Osteoblast (primary cell): Measurements from ENCODE around the gene SPINK14. TPM values are rescaled to one million over a fixed set of nuclear protein-coding genes. Genes with fewer than 3 reads are reported as not detected.

Experiments used
- DNase-seq: peaks from one replicate; pipeline ENCODE4 v3.0.0; 2011; ENCODE audit warnings: low spot score, mixed read lengths; ENCODE audit not compliant: insufficient read length; ENCODE audit errors: missing footprints
- H2AFZ ChIP-seq: 2 replicates; pipeline ENCODE4 v1.6.0; 2011; ENCODE audit warnings: mild to moderate bottlenecking, low read length
- H3K27ac ChIP-seq: 2 replicates; pipeline ENCODE4 v1.5.1; 2011; ENCODE audit warnings: mild to moderate bottlenecking, low read depth, low read length, moderate library complexity
- H3K27me3 ChIP-seq: 2 replicates; pipeline ENCODE4 v1.6.0; 2012; ENCODE audit warnings: mild to moderate bottlenecking, control low read depth, inconsistent platforms, low read length, moderate library complexity; ENCODE audit not compliant: insufficient read depth
- H3K36me3 ChIP-seq: 2 replicates; pipeline ENCODE4 v1.5.1; 2011; ENCODE audit warnings: mild to moderate bottlenecking, low read length, control low read depth, moderate library complexity; ENCODE audit not compliant: insufficient read depth
- H3K4me1 ChIP-seq: 2 replicates; pipeline ENCODE4 v1.5.1; 2011; ENCODE audit warnings: mild to moderate bottlenecking, low read length, control low read depth, moderate library complexity; ENCODE audit not compliant: insufficient read depth
- H3K4me2 ChIP-seq: 2 replicates; pipeline ENCODE4 v1.6.0; 2011; ENCODE audit warnings: mild to moderate bottlenecking, low read length; ENCODE audit not compliant: insufficient read depth
- H3K4me3 ChIP-seq: fragments of 200-600 bp; sonication (generic); 3 replicates; pipeline ENCODE4 v1.5.1; 2012; ENCODE audit warnings: mild to moderate bottlenecking, low read length, inconsistent platforms; ENCODE audit not compliant: insufficient read depth
- H3K79me2 ChIP-seq: 2 replicates; pipeline ENCODE4 v1.6.0; 2012; ENCODE audit warnings: mild to moderate bottlenecking, low read length, control low read depth, inconsistent platforms; ENCODE audit not compliant: insufficient read depth
- H3K9me3 ChIP-seq: 2 replicates; pipeline ENCODE4 v1.5.1; 2011; ENCODE audit warnings: low read depth, low read length, control low read depth
- H4K20me1 ChIP-seq: 2 replicates; pipeline ENCODE4 v1.6.0; 2012; ENCODE audit warnings: mild to moderate bottlenecking, low read length, control low read depth; ENCODE audit not compliant: insufficient read depth
- CTCF ChIP-seq: IDR thresholded peaks from 2 replicates; pipeline ENCODE4 v1.5.1; 2011; ENCODE audit warnings: mild to moderate bottlenecking, low read depth, low read length, moderate library complexity; ENCODE audit errors: extremely low read depth
- total RNA-seq: library from RNA; depleted of rRNA; stranded (reverse); fragments of >200 nt; gene quantifications from 2 replicates; pipeline ENCODE4 v1.2.3, GENCODE V29; 2012

The SPINK14 gene
- total RNA-seq, 1 donor: not detected

GRCh38 chr5:148162038-148162437, 6.3 kb upstream of the SPINK14 start:
- TF ChIP-seq CTCF: no peak

GRCh38 chr5:148163345-148163744, 5.0 kb upstream of the SPINK14 start:
- Histone ChIP-seq H3K36me3 (no peaks in the 10 kb centered on the region), H3K9me3 (no peaks in the 10 kb centered on the region), H4K20me1 (no peaks in the 10 kb centered on the region), H3K27me3 (no peaks in the 10 kb centered on the region), H3K79me2 (no peaks in the 10 kb centered on the region), H2AFZ (no peak overlapping the region), H3K4me3 (no peak overlapping the region), H3K4me2 (no peak overlapping the region), H3K4me1 (no peaks in the 10 kb centered on the region), H3K27ac (no peak overlapping the region)
- TF ChIP-seq CTCF: no peak
- DNase-seq: no peak

More at GRCh38 chr5:148162038-148162437, 6.3 kb upstream of the SPINK14 start:
- Histone ChIP-seq H3K27me3 (no peaks in the 10 kb centered on the region), H4K20me1 (no peaks in the 10 kb centered on the region), H3K4me1 (no peaks in the 10 kb centered on the region), H3K27ac (no peak overlapping the region), H3K9me3 (no peaks in the 10 kb centered on the region), H3K36me3 (no peaks in the 10 kb centered on the region), H3K4me2 (no peak overlapping the region), H3K79me2 (no peaks in the 10 kb centered on the region), H3K4me3 (no peak overlapping the region), H2AFZ (no peak overlapping the region)
- DNase-seq: no peak

- no peaks in the 10 kb centered on the region for H3K36me3 ChIP-seq
- no peaks in the 10 kb centered on the region for H3K79me2 ChIP-seq
- H3K4me1 ChIP-seq: no peaks in the 10 kb centered on the region
- H4K20me1 ChIP-seq: no peaks in the 10 kb centered on the region
- no peaks in the 10 kb centered on the region for H3K9me3 ChIP-seq
- no peak overlapping the region for H3K4me2 ChIP-seq
- no peaks in the 10 kb centered on the region for H3K27me3 ChIP-seq
- no peak for DNase-seq
- no peak for TF ChIP-seq CTCF
- H3K4me3 ChIP-seq: no peak overlapping the region
- H2AFZ ChIP-seq: no peak overlapping the region
- no peak overlapping the region for H3K27ac ChIP-seq
These were observed 1.6 kb upstream of the SPINK14 start for GRCh38 chr5:148166550-148167283.

- H3K9me3 ChIP-seq: no peaks in the 10 kb centered on the region
- no peaks in the 10 kb centered on the region for H3K79me2 ChIP-seq
- no peak overlapping the region for H3K27ac ChIP-seq
- H4K20me1 ChIP-seq: no peaks in the 10 kb centered on the region
- H3K4me1 ChIP-seq: no peaks in the 10 kb centered on the region
- H3K27me3 ChIP-seq: peaks cover 2% of the 10 kb centered on the region
- H3K4me3 ChIP-seq: no peak overlapping the region
- no peak overlapping the region for H3K4me2 ChIP-seq
- H3K36me3 ChIP-seq: no peaks in the 10 kb centered on the region
- TF ChIP-seq CTCF: no peak
- H2AFZ ChIP-seq: no peak overlapping the region
- DNase-seq: no peak
These were observed 4.0 kb downstream of the SPINK14 start for GRCh38 chr5:148172377-148172776.
